Liver (tissue), 3 donors: ENCODE results near the gene GAD2.

Source experiments
- CTCF ChIP-seq: fragments of 150-350 bp; IDR thresholded peaks from 2 replicates; pipeline ENCODE4 v1.5.1; 2017; ENCODE audit warnings: improper control_type of control experiment, low read depth, low read length; ENCODE audit not compliant: missing input control
- EGR1 ChIP-seq, 2 donors: IDR thresholded peaks; 2 replicates each; pipeline ENCODE4 v1.6.1; 2016 to 2018; ENCODE audit warnings: antibody characterized with exemption in 2 of 2, low read depth in 2 of 2
- YY1 ChIP-seq: IDR thresholded peaks from 2 replicates; pipeline ENCODE4 v1.6.1; 2016; ENCODE audit warnings: antibody characterized with exemption, mild to moderate bottlenecking
- donor health status: healthy.
- donor health status: healthy.

GRCh38 chr10:26251925-26252324 is 35.4 kb downstream of the GAD2 start:
- TF ChIP-seq CTCF (no peak), YY1 (no peak), EGR1 (IDR thresholded peaks at IDR 0.05; ENCODE audit: low read depth in 2 of 2) (no peak)
